Right lobe of liver (tissue), 4 donors: ENCODE measurements around the gene GSTM2.
"Not testable (repeated sequence)": the region's sequence is repeated elsewhere in the genome, so short reads cannot be mapped to it uniquely, and the experiment has no call there.

Experiments used
- POLR2A ChIP-seq: fragments of 450-650 bp; IDR thresholded peaks from one replicate; pipeline ENCODE4 v1.6.1; 2017; ENCODE audit warnings: antibody characterized with exemption, mild to moderate bottlenecking
- TF ChIP-seq, protein P1 (sequence below), 4 donors: fragments of 200-600 bp in 3 of 4; fragments of 450-650 bp in 1 of 4; IDR thresholded peaks; one replicate each; pipeline versions ENCODE4 v1.5.1 to v1.8.0; 2016 to 2022; ENCODE audit warnings: antibody characterized with exemption in 4 of 4, mild to moderate bottlenecking in 2 of 4
- donor health status: DM: no; HTN: no; CAD: no.
- donor health status: DM: no; HTN: no; CAD: no.
- donor health status: DM: no; HTN: yes; CAD: no.

DNA sequence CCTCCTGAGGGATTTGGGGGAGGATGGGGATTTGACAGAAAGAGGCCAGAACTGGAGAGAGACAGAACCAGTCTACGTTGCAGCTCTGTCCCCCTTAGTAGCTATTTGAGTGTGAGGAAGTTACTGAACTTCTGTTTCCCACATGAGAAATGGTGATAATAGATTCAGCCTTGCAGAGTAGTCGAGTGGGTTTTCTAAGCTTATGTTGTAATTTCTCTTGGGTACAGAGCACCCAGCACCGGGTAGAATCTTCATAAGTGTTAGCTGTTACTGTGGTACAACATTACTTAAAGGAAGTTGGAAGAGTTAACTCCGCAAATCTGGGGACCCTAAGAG, 7.2 kb upstream of the GSTM2 start:
- TF ChIP-seq, protein P1, sequence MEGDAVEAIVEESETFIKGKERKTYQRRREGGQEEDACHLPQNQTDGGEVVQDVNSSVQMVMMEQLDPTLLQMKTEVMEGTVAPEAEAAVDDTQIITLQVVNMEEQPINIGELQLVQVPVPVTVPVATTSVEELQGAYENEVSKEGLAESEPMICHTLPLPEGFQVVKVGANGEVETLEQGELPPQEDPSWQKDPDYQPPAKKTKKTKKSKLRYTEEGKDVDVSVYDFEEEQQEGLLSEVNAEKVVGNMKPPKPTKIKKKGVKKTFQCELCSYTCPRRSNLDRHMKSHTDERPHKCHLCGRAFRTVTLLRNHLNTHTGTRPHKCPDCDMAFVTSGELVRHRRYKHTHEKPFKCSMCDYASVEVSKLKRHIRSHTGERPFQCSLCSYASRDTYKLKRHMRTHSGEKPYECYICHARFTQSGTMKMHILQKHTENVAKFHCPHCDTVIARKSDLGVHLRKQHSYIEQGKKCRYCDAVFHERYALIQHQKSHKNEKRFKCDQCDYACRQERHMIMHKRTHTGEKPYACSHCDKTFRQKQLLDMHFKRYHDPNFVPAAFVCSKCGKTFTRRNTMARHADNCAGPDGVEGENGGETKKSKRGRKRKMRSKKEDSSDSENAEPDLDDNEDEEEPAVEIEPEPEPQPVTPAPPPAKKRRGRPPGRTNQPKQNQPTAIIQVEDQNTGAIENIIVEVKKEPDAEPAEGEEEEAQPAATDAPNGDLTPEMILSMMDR (IDR thresholded peaks at IDR 0.05), result not testable (repeated sequence)
- TF ChIP-seq POLR2A, result not testable (repeated sequence)
